Measurements from ENCODE around the gene ADGRF4.

DNA sequence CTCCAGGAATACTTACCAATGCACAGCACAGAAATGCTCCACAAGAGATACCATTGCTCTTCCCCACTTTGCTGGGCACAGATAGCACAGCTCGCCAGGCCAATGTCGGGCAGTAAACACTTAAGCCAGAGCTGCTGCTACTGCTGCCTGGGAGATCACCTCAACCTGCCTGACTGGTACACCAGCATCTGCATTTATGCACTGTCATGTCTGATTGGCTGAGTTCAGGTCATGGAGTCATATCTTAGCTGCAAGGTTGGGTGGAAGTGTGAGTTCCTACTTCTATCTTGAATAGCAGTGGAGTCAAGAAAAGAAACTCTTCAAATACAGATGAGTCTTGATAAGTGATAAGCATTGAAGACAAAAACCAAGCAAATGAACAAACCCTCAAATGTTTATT, 10.9 kb upstream of the ADGRF4 start:
- TF ChIP-seq CTCF (IDR thresholded peaks at IDR 0.05; ENCODE audit: low read depth, low read length, poor library complexity, severe bottlenecking) (no peak), EZH2phosphoT487 (IDR thresholded peaks at IDR 0.05; ENCODE audit: borderline replicate concordance, low read length) (no peak)
